ENCODE measurements around the gene NXF1. TPM values are rescaled to one million over a fixed set of nuclear protein-coding genes. Genes with fewer than 3 reads are reported as not detected.

The NXF1 gene
- total RNA-seq, result 21.1 and 49.2 TPM in 2 replicates

DNA sequence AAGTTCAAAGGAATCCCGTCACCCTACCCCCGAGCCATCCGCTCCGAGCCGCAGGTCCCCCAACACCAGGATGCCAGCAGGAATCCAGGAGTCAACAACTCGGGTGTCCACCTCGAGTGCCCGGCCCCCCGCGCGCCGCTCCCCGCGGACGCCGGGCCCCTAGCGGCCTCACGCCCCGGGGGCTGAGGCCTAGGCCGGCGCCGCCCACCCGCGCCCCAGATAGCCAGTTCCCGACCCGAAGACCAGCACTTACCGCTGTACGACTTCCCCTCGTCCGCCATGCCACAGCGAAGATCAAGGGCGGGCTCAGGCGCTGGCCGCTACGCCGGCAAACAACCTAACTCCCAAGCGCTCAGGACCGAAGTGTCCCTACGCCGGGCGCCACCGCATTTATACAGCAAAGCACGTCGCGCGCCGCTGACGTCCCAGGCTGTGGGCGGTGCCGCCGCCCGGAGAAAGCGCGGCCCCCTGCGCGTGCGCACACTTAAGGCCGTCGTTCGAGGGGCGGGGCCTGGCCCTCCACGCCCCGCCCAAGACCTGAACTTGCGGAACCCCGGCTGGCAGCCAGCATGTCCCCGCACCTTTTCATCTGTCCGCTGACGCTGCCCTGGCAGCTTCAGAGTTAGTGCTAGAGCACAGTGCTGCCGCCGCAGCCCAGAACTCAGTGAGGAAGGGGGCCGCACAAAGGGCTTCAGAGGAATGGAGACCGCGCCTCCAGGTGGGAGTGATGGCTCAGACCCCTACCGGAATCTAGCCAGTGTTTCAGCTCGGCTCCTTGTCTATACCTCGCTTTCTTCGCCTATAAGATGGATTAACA lies at the start of gene NXF1:
Gene NXF1, minus strand, starts transcription at position 365 of the 817 bp plus-strand sequence. Its CDS starts 84 bp downstream, at position 281.

DNA sequence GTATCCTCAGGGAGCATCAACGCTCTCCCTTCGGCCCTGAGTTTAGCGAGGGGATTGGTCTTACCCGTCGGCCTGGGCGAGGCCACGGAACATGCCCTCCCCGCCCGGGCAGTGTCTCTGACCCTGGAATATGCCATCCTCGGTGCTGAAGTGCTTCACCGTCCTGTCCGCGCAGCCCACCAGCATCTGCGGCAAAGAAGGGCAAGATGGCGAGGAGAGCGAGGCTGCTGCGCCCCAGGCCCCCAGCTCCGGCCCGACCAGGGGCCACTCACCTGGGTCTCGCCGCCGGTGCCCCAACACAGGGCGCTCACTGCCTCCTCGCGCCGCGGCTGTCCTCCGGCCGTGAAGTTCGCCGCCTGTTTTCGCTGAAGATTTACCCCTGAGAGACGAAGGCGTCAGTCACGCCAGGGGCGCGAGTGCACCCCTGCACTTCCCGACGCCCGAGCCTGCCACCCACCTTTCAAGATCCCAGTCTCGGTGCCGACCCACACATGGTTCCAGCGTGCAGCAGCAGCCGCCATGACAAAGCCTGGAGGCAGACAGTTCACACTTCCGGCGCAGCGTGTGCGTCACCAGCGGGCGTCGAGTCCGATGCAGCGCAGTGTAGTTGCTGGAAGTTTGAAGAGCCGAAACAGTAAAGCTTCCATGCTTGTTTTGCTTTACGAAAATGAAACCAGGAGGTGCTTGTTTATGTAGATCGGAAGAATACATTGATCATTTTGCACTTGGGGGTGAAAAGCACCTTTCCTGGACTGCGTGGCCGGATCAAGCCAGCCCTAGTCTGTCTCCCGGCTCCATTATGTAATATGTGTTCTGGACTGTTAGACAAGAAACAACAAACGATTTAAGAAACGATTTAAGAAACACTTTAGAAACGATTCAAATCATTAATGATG lies 34.1 kb upstream of the NXF1 start, which contains the start of gene WDR74:
Gene WDR74, minus strand, starts transcription at position 541 of the 896 bp plus-strand sequence. Its CDS starts 20 bp downstream, at position 521.

DNA sequence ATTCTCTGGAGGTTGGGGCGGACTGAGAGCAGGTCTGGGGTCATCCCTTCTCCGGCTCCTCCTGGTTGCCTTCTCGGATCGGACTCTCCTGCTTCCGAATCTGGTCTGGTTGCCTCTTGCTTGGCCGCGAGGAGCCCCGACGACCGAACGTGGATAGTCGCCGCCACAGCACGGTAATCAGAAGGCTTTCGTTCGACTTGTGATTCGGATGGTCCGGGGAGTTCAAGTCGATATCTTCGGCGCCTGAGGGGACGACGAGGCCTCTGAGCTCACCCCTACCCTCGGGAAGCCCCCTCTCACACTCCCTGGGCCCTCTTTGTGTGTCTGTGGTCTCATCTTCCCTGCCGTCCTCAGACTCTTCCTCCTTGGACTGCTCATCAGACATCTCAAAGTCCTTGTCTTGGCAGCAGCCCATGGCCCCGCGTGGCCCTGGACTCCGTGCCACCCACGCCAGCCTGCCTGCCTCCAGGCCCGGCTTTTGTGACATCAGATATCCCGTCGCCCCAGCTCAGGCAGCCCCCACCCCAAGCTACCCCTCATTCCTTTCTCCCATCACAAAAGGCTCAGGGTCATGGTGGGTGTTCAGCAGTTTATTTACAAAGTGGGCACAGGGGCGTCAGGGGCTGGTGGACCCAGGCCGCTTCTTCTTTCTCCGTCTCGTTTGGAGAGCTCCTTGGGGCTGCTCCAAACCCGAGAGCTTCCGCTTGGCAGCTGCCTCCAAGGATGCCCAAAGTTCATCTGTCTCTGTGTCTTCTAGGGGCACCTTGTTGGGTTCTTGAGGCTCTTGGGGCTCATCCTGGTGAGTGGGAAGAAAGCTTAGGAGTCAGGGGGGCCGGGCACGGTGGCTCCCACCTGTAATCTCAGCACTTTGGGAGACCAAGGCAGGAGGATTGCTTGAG lies 27.3 kb upstream of the NXF1 start, which contains the start of gene TEX54:
Gene TEX54, minus strand, starts transcription at position 506 of the 899 bp plus-strand sequence.

DNA sequence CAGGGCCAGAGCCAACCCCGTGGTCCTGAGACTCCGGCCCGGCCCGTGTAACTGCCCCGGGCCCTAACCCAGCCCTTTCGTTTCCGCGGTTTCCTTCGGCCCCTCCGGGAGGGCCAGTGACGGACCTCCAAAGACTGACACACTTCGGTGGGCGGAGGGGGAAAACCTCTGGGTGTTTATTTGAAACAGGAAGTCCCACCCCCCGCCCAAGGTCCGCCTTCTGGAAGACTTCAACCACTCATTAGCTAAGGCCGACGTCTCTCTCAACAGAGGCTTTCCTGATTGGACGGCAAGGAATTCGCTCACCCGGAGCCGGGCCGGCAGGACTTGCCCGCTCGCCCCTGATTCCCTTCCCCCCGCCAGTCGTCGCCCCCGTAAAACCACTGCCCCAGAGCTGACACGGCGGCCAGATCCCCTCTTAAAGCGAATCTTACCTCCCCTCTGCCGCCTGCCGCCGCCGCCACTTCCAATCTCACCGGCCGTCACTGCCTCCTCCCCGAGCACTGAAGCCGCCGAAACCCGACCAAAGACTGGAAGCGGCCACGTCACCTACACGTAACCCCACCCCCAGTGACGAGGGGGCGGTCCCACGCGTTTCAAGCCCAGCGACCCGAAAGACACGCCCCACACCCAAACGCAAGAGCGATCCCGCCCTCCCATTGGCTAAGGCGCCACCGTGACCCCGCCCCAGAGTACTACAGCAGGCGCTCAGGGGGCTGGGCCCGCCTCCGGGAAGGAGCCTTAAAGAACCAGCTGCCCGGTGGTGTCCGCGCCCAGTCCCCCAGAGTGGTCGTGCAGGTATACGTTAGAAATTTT lies 26.5 kb upstream of the NXF1 start, which contains the start of gene STX5:
Gene STX5, minus strand, starts transcription at position 532 of the 816 bp plus-strand sequence. CDS start 808 bp downstream, outside the sequence.

DNA sequence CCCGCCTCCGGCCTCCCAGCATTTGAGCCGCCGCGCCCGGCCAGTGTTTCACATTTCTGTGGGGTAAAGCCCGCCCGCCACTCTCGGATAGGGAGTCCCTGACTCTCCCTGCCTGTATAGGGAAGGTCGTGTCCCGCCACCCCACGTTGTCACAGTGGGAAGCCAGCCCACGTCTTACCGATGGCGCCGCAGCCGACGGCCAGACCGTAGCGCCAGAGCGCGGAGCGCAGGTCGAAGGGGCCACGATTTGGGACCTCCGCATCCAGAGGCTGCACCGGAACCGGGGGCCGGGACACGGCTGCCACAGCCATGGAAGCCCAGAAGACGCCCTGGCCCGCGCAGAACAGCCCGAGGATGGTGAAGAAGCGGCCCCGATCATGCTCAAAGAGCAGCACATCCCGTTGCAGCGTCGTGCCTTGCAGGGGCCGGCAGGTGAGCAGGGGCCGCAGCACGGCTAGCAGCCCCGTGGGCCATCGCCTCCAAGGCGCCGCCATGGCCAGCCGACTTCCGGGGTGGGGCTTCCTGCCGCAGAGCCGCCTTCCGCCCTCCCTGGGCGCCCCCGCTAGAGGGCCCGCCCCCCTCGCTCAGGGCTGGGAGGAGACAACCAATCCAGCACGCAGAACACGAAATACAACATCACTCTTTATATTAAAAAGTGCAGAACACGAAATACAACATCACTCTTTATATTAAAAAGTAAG lies 13.6 kb downstream of the NXF1 start, which contains the start of gene TMEM223:
Gene TMEM223, minus strand, starts transcription at position 506 of the 701 bp plus-strand sequence. Its CDS starts 12 bp downstream, at position 494.

DNA sequence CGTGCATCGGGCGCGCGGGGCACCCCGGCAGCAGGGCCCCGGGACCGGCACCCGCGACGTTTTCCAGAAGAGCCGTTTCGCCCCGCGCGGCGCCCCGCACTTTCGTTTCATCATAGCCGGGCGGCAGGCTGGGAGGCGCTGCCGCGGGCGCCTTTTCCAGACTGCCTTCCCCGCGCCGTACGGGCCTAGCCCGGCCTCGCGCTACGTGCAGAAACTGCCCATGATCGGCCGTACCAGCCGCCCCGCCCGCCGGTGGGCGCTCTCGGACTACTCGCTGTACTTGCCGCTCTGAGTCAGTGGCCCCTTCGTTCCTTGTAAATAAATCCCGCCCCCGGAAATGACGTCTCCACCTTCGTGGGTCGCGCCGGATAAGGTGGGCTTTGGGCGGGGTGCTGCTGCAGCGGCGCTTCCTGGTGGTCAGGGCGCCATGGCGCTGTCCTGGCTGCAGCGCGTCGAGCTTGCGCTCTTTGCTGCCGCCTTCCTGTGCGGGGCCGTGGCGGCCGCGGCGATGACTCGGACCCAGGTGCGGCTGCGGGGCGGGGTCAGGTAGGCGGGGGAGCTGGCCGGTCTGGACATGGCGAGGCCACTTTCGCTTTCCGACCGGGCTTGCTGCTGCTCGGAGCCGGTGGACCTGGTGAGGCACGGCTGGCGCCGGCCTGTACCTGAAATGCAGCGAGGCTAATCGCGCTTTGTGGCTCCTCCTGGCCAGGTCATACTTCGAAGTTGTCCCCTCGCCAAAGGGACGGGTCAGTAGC lies 18.1 kb downstream of the NXF1 start, which contains the start of gene TMEM179B:
Gene TMEM179B, plus strand, starts transcription at position 398 of the 755 bp plus-strand sequence. Its CDS starts 30 bp downstream, at position 428.

DNA sequence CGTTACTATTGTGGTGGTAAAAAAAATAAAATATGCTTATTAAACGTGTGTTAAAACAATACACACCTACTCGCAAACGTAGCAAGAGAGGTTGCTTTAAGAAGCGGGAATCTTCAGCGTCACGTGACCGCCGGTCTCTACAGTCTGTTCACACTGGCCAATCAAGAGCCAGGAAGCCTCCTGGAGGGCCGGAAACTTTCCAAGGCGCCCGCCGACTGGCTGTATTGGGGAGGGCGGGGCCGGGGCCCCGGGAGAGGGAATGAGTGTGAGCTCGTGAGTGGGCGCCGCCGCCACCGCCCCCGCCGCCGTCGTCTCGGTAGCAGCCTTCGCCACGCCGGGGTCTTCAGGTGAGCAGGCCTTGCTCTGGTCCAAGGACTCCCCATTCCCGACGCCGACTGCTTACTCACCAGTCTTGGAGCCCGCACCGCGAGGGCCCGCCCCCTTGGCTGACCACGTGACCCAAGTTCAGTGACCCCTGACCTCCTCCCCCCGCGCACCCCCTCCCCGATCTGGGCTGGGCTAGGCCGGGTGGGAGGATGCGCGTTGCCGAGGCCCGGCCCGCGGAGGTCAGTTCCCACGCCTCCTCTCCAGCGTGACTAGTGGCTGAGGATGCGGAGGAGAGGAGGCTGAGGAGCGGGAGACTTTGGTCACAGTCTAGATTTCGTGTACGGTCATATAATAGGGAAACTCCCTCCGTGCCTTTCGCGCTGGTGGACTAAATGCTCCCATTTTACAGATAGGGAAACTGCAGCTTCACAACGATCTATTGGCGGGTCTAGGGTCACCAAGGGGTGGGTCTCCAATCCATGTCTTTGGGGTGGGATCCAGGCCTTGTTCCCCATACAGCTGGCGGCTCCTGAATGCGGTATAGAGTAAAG lies 33.9 kb downstream of the NXF1 start, which contains the start of gene TAF6L:
Gene TAF6L, plus strand, starts transcription at position 253 of the 878 bp plus-strand sequence. CDS start 4,388 bp downstream, outside the sequence.

DNA sequence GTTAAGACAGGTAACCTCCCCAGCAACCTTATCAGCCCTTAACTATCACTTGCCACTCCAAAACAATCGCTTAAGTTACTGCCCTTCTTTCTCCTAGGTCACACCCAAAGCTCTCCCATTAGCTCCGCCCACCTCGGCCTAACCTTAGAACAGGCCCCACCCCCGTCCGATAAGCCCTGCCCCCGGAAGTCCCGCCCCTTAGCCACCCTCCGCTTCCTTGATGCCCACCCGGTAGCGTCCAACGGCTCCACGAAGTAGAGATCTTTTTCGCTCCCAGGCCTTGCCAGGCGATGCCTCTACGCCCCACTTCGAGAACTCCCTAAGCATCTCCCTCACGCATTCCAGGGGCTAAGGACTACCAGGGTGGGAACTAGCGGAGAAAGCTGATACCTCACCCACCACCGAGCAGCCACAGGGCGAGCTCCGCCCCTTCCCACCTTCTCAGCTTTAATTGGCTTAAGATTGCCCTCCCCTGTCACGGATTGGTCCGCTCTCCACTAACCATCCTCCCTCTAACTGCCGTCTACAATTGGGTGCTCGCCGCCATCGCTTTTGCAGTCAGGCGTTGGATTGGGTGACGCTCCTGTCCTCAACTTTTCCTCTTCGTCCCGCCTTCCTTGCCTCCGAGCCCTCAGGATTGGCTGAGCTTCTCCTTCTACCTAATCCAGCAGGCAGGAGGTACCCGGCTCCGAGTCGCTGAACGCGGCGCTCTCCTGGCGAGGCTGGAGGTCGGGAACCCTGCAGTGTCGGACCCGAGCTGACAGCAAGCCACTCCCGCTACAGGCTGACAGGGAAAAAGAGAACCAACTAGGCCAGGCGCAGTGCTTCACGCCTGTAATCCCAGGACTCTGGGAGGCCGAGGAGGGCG lies 51.3 kb downstream of the NXF1 start, which contains the start of gene ZBTB3:
Gene ZBTB3, minus strand, starts transcription at position 425 of the 868 bp plus-strand sequence. CDS start 496 bp downstream, outside the sequence.

Other genes starting within 250 kb of the NXF1 start
- gene EEF1G, start 231.5 kb downstream of the NXF1 start, total RNA-seq, result 1,165 and 1,500 TPM in 2 replicates
- 6.5 and 10.7 TPM in 2 replicates for gene TUT1, start 213.9 kb downstream of the NXF1 start, total RNA-seq
- gene MTA2, start 203.6 kb downstream of the NXF1 start, total RNA-seq, result 92.3 and 107 TPM in 2 replicates
- 24.5 and 24.6 TPM in 2 replicates for gene EML3, start 192.7 kb downstream of the NXF1 start, total RNA-seq
- 2.5 and 3.9 TPM in 2 replicates for gene ROM1, start 192.2 kb downstream of the NXF1 start, total RNA-seq
- 61.5 and 63.5 TPM in 2 replicates for gene B3GAT3, start 183.5 kb downstream of the NXF1 start, total RNA-seq
- 505 and 539 TPM in 2 replicates for gene GANAB, start 158.8 kb downstream of the NXF1 start, total RNA-seq
- 19.6 and 27.1 TPM in 2 replicates for gene INTS5, start 152.1 kb downstream of the NXF1 start, total RNA-seq
- gene C11orf98, start 140.2 kb downstream of the NXF1 start, total RNA-seq, result 17.2 and 17.9 TPM in 2 replicates
- 3.5 and 7.4 TPM in 2 replicates for gene CSKMT, start 140.1 kb downstream of the NXF1 start, total RNA-seq
- gene UQCC3, start 133.8 kb downstream of the NXF1 start, total RNA-seq, result 3.8 and 6.8 TPM in 2 replicates
- gene LBHD1, start 133.2 kb downstream of the NXF1 start, total RNA-seq, result 4.5 and 4.6 TPM in 2 replicates
- 77.0 and 96.5 TPM in 2 replicates for gene UBXN1, start 126.4 kb downstream of the NXF1 start, total RNA-seq
- gene LRRN4CL, start 115.9 kb downstream of the NXF1 start, total RNA-seq, result 0.23 and 0.59 TPM in 2 replicates
- gene BSCL2, start 98.0 kb downstream of the NXF1 start, total RNA-seq, result 41.1 and 119 TPM in 2 replicates
- gene GNG3, start 97.8 kb downstream of the NXF1 start, total RNA-seq, result not detected in 2 replicates
- gene HNRNPUL2, start 78.0 kb downstream of the NXF1 start, total RNA-seq, result 14.3 and 18.0 TPM in 2 replicates
- 29.4 and 32.7 TPM in 2 replicates for gene TTC9C, start 77.0 kb downstream of the NXF1 start, total RNA-seq
- 8.2 and 11.9 TPM in 2 replicates for gene ZBTB3, start 51.3 kb downstream of the NXF1 start, total RNA-seq
- gene POLR2G, start 43.9 kb downstream of the NXF1 start, total RNA-seq, result 39.2 and 59.7 TPM in 2 replicates
- gene TAF6L, start 34.0 kb downstream of the NXF1 start, total RNA-seq, result 15.6 and 23.8 TPM in 2 replicates
- gene TMEM179B, start 18.0 kb downstream of the NXF1 start, total RNA-seq, result 28.9 and 42.5 TPM in 2 replicates
- gene TMEM223, start 13.4 kb downstream of the NXF1 start, total RNA-seq, result 16.1 and 22.6 TPM in 2 replicates
- gene STX5, start 26.6 kb upstream of the NXF1 start, total RNA-seq, result 35.9 and 36.6 TPM in 2 replicates
- not detected in 2 replicates for gene TEX54, start 27.4 kb upstream of the NXF1 start, total RNA-seq
- gene WDR74, start 34.1 kb upstream of the NXF1 start, total RNA-seq, result 36.8 and 53.0 TPM in 2 replicates
- 121 and 217 TPM in 2 replicates for gene SLC3A2, start 75.5 kb upstream of the NXF1 start, total RNA-seq
- not detected in 2 replicates for gene CHRM1, start 115.9 kb upstream of the NXF1 start, total RNA-seq
- not detected in 2 replicates for gene SLC22A6, start 179.5 kb upstream of the NXF1 start, total RNA-seq
- gene SLC22A8, start 210.4 kb upstream of the NXF1 start, total RNA-seq, result not detected in 2 replicates